GM19467 (cell line): Measurements from ENCODE around the gene ASGR2.
"Not testable (repeated sequence)": the region's sequence is repeated elsewhere in the genome, so short reads cannot be mapped to it uniquely, and the experiment has no call there.

ENCODE experiments used
- ATAC-seq: cut with Tn5 transposase; IDR thresholded peaks from one replicate; pipeline ENCODE4 v1.9.1; 2021; ENCODE audit warnings: mild to moderate bottlenecking, moderate library complexity; ENCODE audit not compliant: unreplicated experiment

The ASGR2 gene

DNA sequence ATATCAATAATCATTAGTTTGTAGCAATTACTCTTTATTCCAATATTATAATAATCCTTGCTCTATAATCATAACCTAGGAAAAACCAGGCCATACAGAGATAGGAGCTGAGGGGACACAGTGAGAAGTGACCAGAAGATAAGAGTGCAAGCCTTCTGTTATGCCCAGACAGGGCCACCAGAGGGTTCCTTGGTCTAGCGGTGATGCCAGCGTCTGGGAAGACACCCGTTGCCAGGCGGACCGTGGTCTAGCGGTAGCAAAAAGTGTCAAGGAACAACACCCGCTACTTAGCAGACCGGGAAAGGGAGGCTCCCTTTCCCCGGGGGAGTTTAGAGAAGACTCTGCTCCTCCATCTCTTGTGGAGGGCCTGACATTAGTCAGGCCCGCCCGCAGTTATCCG lies 11.8 kb upstream of the ASGR2 start:
- not testable (repeated sequence) for ATAC-seq

- no peak for ATAC-seq
Observed at GRCh38 chr17:7124923-7125322, 10.3 kb upstream of the ASGR2 start.

DNA sequence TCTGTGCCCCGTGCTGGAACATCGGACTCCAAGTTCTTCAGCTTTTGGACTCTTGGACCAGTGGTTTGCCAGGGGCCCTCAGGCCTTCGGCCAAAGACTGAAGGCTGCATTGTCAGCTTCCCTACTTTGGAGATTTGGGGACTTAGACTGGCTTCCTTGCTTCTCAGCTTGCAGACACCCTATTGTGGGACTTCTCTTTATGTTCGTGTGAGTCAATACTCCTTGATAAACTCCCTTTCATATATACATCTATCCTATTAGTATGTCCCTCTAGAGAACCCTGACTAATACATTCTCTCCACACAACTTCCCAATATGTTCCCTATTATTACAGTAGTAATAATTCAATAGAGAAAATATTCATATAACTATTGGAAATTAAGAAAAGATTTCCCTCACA lies 9.2 kb upstream of the ASGR2 start:
- no peak for ATAC-seq

- no peak for ATAC-seq
Observed at GRCh38 chr17:7122381-7122780, 7.8 kb upstream of the ASGR2 start.

DNA sequence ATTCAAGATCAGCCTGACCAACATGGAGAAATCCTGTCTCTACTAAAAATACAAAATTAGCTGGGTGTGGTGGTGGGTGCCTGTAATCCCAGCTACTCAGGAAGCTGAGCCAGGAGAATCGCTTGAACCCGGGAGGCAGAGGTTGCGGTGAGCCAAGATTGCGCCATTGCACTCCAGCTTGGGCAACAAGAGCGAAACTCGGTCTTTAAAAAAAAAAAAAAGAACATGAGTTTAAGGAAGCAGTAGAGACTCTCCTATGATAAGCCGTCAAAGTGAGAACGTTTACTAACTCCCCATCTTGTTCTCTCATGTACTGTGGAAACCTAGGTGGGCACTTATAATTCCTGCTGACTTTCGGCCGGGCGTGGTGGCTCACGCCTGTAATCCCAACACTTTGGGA lies 6.0 kb upstream of the ASGR2 start:
- not testable (repeated sequence) for ATAC-seq

GRCh38 chr17:7120123-7120522 lies 5.5 kb upstream of the ASGR2 start:
- no peak for ATAC-seq

- no peak for ATAC-seq
Observed at GRCh38 chr17:7119314-7119713, 4.7 kb upstream of the ASGR2 start.

DNA sequence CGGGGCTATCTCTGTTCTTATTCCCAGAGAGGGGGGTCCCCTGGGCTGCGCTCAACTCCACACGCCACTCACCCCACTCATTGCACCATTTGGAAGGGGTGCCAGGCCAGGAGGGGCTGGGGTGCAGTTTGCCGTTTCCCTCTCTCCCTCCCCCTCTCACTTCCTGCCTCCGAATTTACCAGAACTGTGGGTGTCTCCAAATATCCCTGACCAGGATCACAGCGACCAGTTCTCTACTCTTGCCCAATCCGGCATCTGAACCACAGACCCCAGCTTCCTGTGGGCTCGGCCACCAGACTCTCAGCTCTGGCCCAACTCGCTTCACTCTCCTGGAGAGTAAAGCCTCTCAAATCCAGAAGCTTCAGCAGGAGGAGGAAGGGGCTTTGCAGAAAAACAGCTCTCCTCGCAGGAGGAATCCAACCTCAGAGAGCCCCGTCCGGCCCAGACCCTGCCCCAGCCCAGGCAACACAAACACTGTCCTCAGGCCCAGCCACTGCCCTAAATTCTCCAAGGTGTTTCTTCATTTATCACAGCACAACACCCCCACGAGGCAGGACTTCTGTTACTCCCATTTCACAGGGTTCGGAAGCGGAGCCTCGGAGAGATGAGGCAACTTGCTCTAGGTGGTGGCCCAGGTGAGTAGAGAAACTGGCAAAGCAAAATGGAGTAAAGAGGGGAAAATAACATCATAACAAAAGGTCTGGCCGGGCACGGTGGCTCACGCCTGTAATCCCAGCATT lies 423 bp upstream of the ASGR2 start:
- ATAC-seq = no peak

GRCh38 chr17:7113273-7114071 lies 1.1 kb downstream of the ASGR2 start:
- ATAC-seq = no peak

GRCh38 chr17:7112510-7113108 lies 2.0 kb downstream of the ASGR2 start:
- ATAC-seq = no peak

DNA sequence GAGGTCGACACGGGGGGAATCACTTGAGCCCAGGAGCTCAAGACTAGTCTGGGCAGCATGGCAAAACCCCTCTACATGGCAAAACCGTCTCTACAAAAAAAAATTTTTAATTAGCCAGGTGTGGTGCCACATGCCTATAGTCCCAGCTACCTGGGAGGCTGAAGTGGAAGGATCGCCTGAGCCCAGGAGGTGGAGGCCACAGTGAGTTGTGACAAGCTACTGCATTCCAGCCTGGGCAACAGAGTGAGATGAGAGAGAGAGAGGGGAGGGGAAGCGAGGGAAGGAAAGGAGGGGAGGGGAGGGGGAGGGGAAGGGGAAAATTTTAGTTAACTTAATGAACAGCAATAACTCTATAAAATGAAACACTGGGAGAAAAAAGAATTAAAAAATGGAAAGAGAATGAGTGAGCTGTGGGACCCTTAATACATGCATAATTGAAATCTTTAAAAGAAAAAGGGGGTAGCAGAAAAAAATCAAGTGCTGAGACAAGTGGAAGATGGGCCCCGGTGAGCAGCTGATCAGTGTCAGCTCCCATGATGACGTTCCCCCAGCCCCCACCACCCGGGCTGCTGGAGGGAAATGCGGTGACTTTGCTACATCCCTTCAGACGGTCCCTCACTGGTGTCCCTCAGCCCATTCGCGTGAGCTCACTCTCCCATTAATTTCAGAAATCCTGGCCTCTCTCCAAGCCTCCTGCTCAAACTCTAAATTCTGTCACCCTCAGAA lies 2.7 kb downstream of the ASGR2 start:
- no peak for ATAC-seq

- no peak for ATAC-seq
Observed at GRCh38 chr17:7110617-7111306, 3.9 kb downstream of the ASGR2 start.

- ATAC-seq = no peak
Observed at GRCh38 chr17:7109461-7110322, 4.9 kb downstream of the ASGR2 start.

- no peak for ATAC-seq
Observed at GRCh38 chr17:7108981-7109380, 5.6 kb downstream of the ASGR2 start.

- no peak for ATAC-seq
Observed at GRCh38 chr17:7108560-7108925, 6.1 kb downstream of the ASGR2 start.

DNA sequence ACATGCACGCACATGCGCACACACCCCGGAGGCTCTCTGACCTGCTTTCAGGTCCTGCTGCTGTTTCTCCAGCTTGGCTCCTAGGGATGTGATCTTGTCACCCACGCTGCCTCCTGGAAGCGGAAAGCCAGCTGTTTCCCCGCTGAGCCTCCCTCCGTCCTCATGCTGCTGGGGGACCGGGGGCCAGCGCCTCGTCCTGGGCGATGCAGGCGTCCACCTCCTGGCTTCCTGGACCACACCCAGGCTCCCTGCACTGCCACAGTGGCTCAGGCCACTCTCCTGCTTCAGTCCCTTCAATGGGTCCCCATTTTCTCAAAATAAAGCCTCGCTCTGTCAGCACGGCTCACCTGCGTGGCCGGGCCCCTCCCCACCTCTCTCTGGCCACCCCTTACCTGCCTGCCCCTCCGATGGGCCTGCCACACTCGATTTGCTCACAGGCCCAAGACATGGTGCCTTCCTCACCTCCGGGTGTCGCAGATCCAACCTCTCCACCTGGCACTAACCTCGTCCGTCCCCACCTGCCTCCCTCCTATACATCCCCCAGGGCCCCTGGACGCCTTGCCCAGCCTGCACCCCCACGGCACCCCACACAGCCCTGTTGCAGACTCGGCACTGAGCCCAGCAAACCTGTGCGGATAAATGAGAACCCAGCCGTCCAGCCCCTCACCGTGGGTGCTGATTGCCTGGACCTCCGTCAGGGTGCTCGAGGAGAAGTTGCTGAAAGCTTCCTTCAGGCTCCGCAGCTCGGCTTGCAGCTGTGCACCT lies 6.6 kb downstream of the ASGR2 start:
- ATAC-seq = no peak

GRCh38 chr17:7107012-7107754 lies 7.4 kb downstream of the ASGR2 start:
- no peak for ATAC-seq

- no peak for ATAC-seq
Observed at GRCh38 chr17:7102421-7102820, 12.2 kb downstream of the ASGR2 start.
